ENCODE measurements around the gene F9.
"Not testable (repeated sequence)": the region's sequence is repeated elsewhere in the genome, so short reads cannot be mapped to it uniquely, and the experiment has no call there.

F9 gene

GRCh38 chrX:139530550-139530949 is at the start of gene F9:
F9 (plus strand) TSS chrX:139530739; CDS start chrX:139530765, 26 bp downstream.
- Histone ChIP-seq H3K27ac (no peak within 1 kb of the TSS), H3K4me3 (no peak within 1 kb of the TSS)

GRCh38 chrX:139483699-139484098 is 46.8 kb upstream of the F9 start:
- Histone ChIP-seq H3K4me3 (no peak overlapping the region), H3K27ac (no peak overlapping the region)

- no peak overlapping the region for H3K27ac ChIP-seq
- H3K4me3 ChIP-seq: no peak overlapping the region
Measured at GRCh38 chrX:139484591-139484990, 45.9 kb upstream of the F9 start.

GRCh38 chrX:139495324-139495723 is 35.2 kb upstream of the F9 start:
- no peak overlapping the region for H3K27ac ChIP-seq
- no peak overlapping the region for H3K4me3 ChIP-seq

- Histone ChIP-seq H3K27ac (no peak overlapping the region), H3K4me3 (no peak overlapping the region)
Measured at GRCh38 chrX:139506333-139506732, 24.2 kb upstream of the F9 start.

- Histone ChIP-seq H3K4me3 (no peak overlapping the region), H3K27ac (no peak overlapping the region)
Measured at GRCh38 chrX:139508099-139508498, 22.4 kb upstream of the F9 start.

GRCh38 chrX:139518475-139518874 is 12.1 kb upstream of the F9 start:
- H3K27ac ChIP-seq: no peak overlapping the region
- H3K4me3 ChIP-seq: no peak overlapping the region

DNA sequence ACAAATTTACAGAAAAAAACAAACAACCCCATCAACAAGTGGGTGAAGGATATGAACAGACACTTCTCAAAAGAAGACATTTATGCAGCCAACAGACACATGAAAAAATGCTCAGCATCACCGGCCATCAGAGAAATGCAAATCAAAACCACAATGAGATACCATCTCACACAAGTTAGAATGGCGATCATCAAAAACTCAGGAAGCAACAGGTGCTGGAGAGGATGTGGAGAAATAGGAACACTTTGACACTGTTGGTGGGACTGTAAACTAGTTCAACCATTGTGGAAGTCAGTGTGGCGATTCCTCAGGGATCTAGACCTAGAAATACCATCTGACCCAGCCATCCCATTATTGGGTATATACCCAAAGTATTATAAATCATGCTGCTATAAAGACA is 1.7 kb upstream of the F9 start:
- not testable (repeated sequence) for H3K27ac ChIP-seq, H3K4me3 ChIP-seq

DNA sequence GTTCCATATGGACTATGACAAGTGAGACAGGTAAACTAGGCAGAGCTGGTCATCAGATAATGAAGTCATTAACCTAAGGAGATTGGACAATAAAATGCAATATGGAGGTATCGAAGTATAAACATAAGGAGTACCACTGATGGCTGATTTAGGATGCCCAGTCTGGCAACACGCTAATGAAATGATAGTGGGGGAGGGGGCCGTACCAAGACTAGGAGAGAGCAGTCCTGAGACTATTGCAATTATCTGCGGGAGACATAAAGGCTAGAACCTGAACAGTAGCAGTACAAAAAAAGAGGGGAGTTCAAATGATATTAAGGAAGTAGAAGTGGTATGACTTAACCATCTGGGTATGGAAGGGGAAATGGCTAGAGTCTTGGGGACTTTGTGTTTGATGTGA is 2.3 kb downstream of the F9 start:
- no peak overlapping the region for H3K27ac ChIP-seq
- H3K4me3 ChIP-seq: no peak overlapping the region

DNA sequence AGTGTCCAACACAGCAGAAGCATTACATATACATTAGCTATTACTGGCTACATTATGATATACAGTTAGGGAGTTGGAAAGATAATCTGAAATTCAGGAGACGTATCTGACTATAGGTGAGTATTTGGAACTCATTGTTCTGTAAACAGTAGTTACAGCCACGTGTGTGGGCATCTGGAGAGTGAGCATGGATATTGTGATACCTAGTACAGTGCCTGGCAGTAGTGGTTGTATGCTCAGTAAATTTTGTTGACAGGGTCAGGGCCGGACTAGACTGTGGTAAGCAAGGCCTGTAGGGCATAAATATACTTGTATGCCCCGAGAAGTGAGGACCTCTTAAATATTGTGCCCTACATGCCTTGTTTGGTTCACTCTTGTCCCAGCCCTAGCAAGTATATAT is 2.9 kb downstream of the F9 start:
- Histone ChIP-seq H3K27ac (no peak overlapping the region), H3K4me3 (no peak overlapping the region)

DNA sequence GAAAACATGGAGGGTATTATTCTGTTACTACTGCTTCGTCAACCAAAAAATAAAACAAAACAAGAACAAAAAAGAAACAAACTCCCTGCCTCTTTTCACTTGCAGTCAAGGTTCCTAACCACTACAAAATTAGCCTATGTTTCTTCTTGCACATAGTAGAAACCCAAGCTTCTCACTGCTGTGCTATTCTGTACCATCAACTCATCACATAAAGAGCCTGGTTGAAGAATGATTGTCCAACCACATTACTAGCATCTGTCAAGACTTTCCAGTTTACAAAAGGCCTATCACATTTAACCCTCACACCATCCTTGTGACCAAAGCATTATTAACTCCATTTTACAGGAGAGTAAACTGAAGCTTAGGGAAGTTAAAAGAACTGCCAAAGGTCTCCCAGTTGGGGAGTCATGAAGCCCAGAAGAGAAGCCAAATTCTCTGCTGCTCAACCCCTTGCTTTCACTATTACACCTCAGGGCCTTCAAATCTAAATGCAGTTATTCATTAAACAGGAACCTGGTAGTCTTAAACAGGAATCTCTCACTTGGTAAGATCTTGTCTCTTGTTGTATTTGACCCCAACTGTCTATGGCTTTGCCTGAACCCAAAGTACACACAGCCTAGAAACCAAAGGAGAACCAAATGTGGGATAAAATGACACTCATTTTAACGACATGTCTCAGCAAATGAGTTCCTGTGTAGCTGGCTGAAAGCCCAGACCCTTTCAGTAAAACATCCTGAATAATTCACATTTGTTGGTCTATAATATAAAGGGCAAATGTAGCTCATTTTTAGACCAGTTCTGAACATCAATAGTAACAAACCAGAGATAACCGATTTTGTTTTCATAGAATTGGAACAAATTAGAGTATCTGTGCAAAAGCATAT is 8.6 kb downstream of the F9 start:
- Histone ChIP-seq H3K4me3 (no peak overlapping the region), H3K27ac (no peak overlapping the region)

- H3K27ac ChIP-seq: no peak overlapping the region
- no peak overlapping the region for H3K4me3 ChIP-seq
Measured at GRCh38 chrX:139542652-139543051, 12.1 kb downstream of the F9 start.

DNA sequence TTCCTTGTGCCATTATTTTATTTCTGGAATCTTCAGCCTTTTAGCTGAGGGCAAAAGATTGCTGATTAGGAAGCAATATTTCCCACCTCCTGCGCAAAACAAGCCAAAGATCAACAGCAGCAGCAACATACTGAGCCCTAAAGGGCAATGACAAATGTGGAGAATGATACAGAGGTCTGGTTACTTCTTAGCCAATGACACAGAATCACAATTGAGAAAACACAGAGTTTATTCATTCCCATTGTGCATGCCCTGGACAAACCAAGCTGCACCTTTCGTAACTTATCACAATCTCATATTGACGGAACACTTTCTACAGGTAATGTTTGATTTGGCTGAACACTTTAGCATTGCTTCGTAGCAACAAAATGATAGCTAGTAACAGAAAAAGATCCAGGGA is 13.4 kb downstream of the F9 start:
- no peak overlapping the region for H3K4me3 ChIP-seq
- H3K27ac ChIP-seq: no peak overlapping the region

- no peak overlapping the region for H3K27ac ChIP-seq
- no peak overlapping the region for H3K4me3 ChIP-seq
Measured at GRCh38 chrX:139544591-139544990, 14.1 kb downstream of the F9 start.

- Histone ChIP-seq H3K4me3 (no peak overlapping the region), H3K27ac (no peak overlapping the region)
Measured at GRCh38 chrX:139554376-139554775, 23.8 kb downstream of the F9 start.

DNA sequence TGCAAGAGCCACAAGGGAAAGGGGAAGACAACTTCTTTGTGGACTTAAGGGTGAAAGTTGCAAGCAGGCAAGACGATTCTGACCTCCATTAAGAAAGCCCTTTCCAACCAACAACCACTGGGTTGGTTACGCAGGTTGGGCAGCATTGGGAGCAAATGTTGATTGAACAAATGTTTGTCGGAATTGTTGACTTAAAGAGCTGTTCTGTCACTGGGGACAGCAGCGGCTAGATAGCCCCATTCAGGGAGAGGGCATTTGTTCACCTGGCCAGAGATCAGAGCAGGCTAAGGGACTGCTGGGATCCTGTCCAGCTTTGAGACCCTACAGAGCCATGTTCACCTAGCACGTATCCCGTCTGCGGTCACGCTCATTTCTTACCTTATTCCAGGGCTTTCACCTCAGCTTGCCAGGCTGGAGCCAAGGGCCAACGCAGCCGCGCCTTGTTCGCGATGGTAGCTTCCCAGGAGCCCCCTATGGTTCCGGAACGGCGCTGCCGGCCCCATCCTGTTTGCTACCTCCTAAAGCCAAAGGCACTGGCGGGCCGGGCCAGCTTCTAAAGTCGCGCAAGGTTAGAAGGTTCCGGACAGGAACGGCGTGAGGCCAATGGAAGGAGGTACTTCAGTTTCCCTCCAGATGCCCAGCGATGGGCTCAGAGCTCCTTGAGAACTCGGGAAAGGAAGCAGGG is 24.6 kb downstream of the F9 start:
- Histone ChIP-seq H3K27ac (no peak overlapping the region), H3K4me3 (no peak overlapping the region)

DNA sequence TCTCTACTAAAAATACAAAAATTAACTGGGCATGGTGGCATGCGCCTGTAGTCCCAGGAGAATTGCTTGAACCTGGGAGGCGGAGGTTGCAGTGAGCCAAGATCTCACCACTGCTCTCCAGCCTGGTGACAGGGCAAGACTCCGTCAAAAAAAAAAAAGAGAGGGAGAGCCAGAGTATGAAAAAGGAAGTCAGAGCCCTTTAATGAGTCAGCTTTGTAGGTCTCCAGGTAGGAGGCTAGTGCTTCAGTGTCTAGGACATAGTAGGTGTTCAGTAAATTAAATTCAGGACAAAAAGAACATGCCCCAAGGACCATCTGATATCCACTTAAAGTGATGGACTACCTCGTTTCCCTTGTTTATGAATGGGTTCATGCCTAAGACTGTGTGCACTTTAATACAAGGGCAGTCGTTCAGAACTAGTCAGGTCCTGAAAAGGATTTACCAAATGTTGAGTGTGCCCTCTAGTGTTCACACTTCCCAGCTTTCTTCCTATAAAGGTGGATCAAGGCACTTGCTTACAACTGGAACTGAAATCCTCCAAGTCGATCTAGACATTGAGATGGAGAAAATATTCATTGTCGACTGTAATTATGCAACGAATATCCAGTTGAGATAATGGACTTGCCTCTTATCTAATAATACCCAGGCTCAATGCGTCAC is 29.0 kb downstream of the F9 start:
- no peak overlapping the region for H3K27ac ChIP-seq
- H3K4me3 ChIP-seq: no peak overlapping the region

DNA sequence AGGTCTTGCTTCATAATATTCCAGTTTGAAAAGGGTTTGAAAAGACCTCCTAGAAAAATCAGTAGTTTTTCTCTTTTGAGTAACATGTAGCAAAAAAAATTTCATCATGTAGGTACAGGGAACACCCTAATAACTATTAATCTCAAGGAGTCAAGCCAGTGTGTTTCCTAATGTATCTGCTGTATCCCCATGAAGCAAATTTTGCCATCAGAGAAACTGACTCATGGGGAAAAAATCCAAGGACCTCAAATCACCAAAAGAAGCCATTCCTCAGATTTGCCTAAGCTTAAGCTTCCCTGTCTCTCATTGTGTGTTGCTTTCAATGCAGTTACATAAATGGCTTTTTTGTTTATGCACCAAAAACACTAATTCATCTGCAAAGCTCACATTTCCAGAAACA is 29.7 kb downstream of the F9 start:
- H3K27ac ChIP-seq: no peak overlapping the region

GRCh38 chrX:139563251-139563650 is 32.7 kb downstream of the F9 start:
- Histone ChIP-seq H3K4me3 (no peak overlapping the region), H3K27ac (no peak overlapping the region)

More for the DNA sequence above, 29.7 kb downstream of the F9 start:
- no peak overlapping the region for H3K4me3 ChIP-seq

GRCh38 chrX:139566981-139567380 is 36.4 kb downstream of the F9 start:
- Histone ChIP-seq H3K4me3 (no peak overlapping the region), H3K27ac (no peak overlapping the region)

- H3K4me3 ChIP-seq: no peak overlapping the region
- no peak overlapping the region for H3K27ac ChIP-seq
Measured at GRCh38 chrX:139581068-139581467, 50.5 kb downstream of the F9 start.

Data from skin epidermis (tissue), 12 donors.